22Rv1 (cell line): ENCODE results near the gene KRTAP1-1.

Experiments used
- ZFX ChIP-seq: fragments of 450-650 bp; IDR thresholded peaks from 2 replicates; pipeline ENCODE4 v1.6.1; 2017; ENCODE audit warnings: antibody characterized with exemption, borderline replicate concordance
- TF ChIP-seq, protein P1 (sequence below): fragments of 450-650 bp; IDR thresholded peaks from 2 replicates; pipeline ENCODE4 v1.5.1; 2017; ENCODE audit warnings: mild to moderate bottlenecking

DNA sequence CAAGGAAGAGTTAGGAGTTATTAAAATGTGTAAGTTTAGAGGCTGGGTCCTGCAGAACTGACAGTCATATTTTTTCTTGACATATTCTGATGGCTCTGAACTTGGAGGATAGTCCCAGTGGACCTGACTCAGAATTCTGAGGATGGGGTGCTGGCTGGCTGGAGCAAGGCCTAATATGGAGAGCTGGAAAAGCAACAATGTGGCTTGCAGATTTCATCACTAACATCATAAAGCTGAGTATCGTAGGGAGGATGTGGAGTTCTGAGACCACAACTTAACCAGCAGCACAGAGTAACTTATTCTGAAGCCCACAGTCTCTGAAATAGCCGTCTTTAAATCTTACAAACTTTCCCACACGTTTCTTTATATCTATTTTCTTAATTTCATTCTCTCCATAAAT, 16.6 kb downstream of the KRTAP1-1 start:
- TF ChIP-seq, protein P1, sequence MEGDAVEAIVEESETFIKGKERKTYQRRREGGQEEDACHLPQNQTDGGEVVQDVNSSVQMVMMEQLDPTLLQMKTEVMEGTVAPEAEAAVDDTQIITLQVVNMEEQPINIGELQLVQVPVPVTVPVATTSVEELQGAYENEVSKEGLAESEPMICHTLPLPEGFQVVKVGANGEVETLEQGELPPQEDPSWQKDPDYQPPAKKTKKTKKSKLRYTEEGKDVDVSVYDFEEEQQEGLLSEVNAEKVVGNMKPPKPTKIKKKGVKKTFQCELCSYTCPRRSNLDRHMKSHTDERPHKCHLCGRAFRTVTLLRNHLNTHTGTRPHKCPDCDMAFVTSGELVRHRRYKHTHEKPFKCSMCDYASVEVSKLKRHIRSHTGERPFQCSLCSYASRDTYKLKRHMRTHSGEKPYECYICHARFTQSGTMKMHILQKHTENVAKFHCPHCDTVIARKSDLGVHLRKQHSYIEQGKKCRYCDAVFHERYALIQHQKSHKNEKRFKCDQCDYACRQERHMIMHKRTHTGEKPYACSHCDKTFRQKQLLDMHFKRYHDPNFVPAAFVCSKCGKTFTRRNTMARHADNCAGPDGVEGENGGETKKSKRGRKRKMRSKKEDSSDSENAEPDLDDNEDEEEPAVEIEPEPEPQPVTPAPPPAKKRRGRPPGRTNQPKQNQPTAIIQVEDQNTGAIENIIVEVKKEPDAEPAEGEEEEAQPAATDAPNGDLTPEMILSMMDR: no peak
- TF ChIP-seq ZFX: no peak
